Upper lobe of left lung (tissue), 6 donors: ENCODE measurements around the gene SDC3. TPM values are rescaled to one million over a fixed set of nuclear protein-coding genes. Genes with fewer than 3 reads are reported as not detected.
"Not testable (repeated sequence)": the region's sequence is repeated elsewhere in the genome, so short reads cannot be mapped to it uniquely, and the experiment has no call there.

Experiments used
- ATAC-seq, 2 donors: fragments of 200-7000 bp; cut with Tn5 transposase; one replicate each; pipeline ENCODE4 v1.9.1; 2022; ENCODE audit warnings: mild to moderate bottlenecking in 2 of 2, moderate library complexity in 2 of 2; ENCODE audit not compliant: low FRiP score in 2 of 2
- DNase-seq, 2 donors: peaks; one replicate each; pipeline ENCODE4 v3.0.0-alpha.2; 2019 to 2020
- H3K27ac ChIP-seq, 4 donors: fragments of 200-600 bp; sonication (generic); one replicate each; pipeline ENCODE4 v1.5.1; 2016 to 2019
- H3K27me3 ChIP-seq, 4 donors: fragments of 200-600 bp; sonication (generic); one replicate each; pipeline ENCODE4 v1.5.1; 2017 to 2019
- H3K36me3 ChIP-seq, 4 donors: fragments of 200-600 bp; sonication (generic); one replicate each; pipeline ENCODE4 v1.5.1; 2016 to 2019
- H3K4me1 ChIP-seq, 4 donors: fragments of 200-600 bp; sonication (generic); one replicate each; pipeline ENCODE4 v1.5.1; 2018 to 2019
- H3K4me3 ChIP-seq, 4 donors: fragments of 200-600 bp; sonication (generic); one replicate each; pipeline ENCODE4 v1.5.1; 2017 to 2019; ENCODE audit warnings: mild to moderate bottlenecking in 2 of 4, moderate library complexity in 1 of 4
- H3K9me3 ChIP-seq, 4 donors: fragments of 200-600 bp; sonication (generic); one replicate each; pipeline ENCODE4 v1.5.1; 2018 to 2019
- EP300 ChIP-seq, 4 donors: sonication (generic); formaldehyde crosslinking; IDR thresholded peaks; one replicate each; pipeline ENCODE4 v1.5.1; 2017; ENCODE audit warnings: antibody characterized with exemption in 4 of 4, control low read depth in 2 of 4
- POLR2A ChIP-seq, 4 donors: fragments of 450-650 bp; IDR thresholded peaks; one replicate each; pipeline ENCODE4 v1.5.1; 2016 to 2017; ENCODE audit warnings: antibody characterized with exemption in 4 of 4, mild to moderate bottlenecking in 2 of 4
- POLR2AphosphoS5 ChIP-seq, 2 donors: sonication (generic); formaldehyde crosslinking; IDR thresholded peaks; one replicate each; pipeline ENCODE4 v1.5.1; 2017; ENCODE audit warnings: antibody characterized with exemption in 2 of 2
- WGBS, 2 donors: methylation state at CpG; one replicate each; pipeline ENCODE4 v1.1.5; 2017 to 2018; 5-methylcytosine and 5-hydroxymethylcytosine counted together
- total RNA-seq, 6 donors: library from RNA; depleted of rRNA in 4 of 6; stranded (reverse); fragments of >200 nt in 4 of 6; gene quantifications; one replicate each; pipeline versions ENCODE4 v1.1.0 to v1.2.1, GENCODE V29; 2016 to 2021
- TF ChIP-seq, protein P1 (sequence below), 6 experiments: fragments of 450-650 bp in 4 of 6; fragments of 200-600 bp in 2 of 6; sonication (generic) in 2 of 6; IDR thresholded peaks; one replicate each; pipeline ENCODE4 v1.5.1; 2016 to 2019; ENCODE audit warnings: antibody characterized with exemption in 6 of 6
- donor health status: DM: no; HTN: no; CAD: no; lungs with moderate emphysema.
- donor health status: DM: no; HTN: yes; CAD: no; lungs with severe emphysema.

SDC3 gene
- total RNA-seq, 6 donors from 2014 or later, result 15.8 to 65.8 (median 30.1) TPM

- peak in 1 of 2 donors; percentile 32 for ATAC-seq
- TF ChIP-seq, protein P1, sequence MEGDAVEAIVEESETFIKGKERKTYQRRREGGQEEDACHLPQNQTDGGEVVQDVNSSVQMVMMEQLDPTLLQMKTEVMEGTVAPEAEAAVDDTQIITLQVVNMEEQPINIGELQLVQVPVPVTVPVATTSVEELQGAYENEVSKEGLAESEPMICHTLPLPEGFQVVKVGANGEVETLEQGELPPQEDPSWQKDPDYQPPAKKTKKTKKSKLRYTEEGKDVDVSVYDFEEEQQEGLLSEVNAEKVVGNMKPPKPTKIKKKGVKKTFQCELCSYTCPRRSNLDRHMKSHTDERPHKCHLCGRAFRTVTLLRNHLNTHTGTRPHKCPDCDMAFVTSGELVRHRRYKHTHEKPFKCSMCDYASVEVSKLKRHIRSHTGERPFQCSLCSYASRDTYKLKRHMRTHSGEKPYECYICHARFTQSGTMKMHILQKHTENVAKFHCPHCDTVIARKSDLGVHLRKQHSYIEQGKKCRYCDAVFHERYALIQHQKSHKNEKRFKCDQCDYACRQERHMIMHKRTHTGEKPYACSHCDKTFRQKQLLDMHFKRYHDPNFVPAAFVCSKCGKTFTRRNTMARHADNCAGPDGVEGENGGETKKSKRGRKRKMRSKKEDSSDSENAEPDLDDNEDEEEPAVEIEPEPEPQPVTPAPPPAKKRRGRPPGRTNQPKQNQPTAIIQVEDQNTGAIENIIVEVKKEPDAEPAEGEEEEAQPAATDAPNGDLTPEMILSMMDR (IDR thresholded peaks at IDR 0.05), result no peak
- TF ChIP-seq POLR2AphosphoS5 (IDR thresholded peaks at IDR 0.05) (no peak), EP300 (IDR thresholded peaks at IDR 0.05) (no peak), POLR2A (IDR thresholded peaks at IDR 0.05) (no peak)
- no peak for DNase-seq
- WGBS, 2 donors, result 76 to 91% methylated on average over 9 of the region's 9 CpGs
- peaks cover 0 to 6% (median 0%) of the 10 kb centered on the region in 4 donors for H3K9me3 ChIP-seq
- H3K36me3 ChIP-seq, result peaks cover 0 to 33% (median 17%) of the 10 kb centered on the region in 4 donors
- H3K27ac ChIP-seq, result no peak overlapping the region
- H3K4me3 ChIP-seq, result no peak overlapping the region
- H3K4me1 ChIP-seq, result peaks cover 3 to 7% (median 6%) of the 10 kb centered on the region in 4 donors
- no peaks in the 10 kb centered on the region for H3K27me3 ChIP-seq
Observed at GRCh38 chr1:30872033-30872947, 36.3 kb downstream of the SDC3 start.

DNA sequence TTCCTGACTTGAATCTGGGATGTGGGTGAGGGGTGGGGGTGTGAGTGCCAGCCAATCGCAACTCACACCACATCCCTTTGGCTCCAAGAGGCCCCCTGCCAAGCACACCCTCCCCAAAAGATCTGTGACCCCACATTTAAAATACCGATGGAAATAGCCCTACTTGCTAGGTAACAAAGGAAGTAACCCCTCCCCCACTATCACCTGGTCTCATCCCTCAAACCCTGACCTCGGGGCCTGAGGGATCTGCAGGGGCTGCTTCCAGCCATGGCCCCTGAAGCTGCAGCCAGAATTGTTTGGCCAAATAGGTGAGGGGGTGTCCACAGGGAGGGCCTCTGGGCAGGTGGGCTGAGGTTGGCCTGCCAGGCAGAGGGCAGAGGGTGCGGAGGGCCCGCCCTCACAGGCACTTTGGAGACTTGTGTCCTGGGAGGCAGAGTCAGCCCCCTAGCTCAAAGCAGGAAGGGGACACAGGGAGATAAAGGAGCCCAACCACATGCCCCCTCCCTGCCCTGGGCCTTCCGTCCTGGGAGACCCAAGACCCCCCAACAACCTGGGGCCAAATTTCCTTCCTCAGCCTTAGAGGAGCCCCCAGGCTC lies 37.2 kb downstream of the SDC3 start:
- no peak for ATAC-seq
- no peak for DNase-seq
- no peaks in the 10 kb centered on the region for H3K27me3 ChIP-seq
- no peak overlapping the region for H3K4me3 ChIP-seq
- no peak overlapping the region for H3K27ac ChIP-seq
- peaks cover 0 to 33% (median 17%) of the 10 kb centered on the region in 4 donors for H3K36me3 ChIP-seq
- peaks cover 0 to 3% (median 0%) of the 10 kb centered on the region in 4 donors for H3K4me1 ChIP-seq
- H3K9me3 ChIP-seq, result peaks cover 0 to 6% (median 0%) of the 10 kb centered on the region in 4 donors
- 86 to 94% methylated on average over 4 to 6 of the region's 6 CpGs for whole genome bisulfite sequencing, 2 donors
- TF ChIP-seq POLR2A (IDR thresholded peaks at IDR 0.05), result no peak

DNA sequence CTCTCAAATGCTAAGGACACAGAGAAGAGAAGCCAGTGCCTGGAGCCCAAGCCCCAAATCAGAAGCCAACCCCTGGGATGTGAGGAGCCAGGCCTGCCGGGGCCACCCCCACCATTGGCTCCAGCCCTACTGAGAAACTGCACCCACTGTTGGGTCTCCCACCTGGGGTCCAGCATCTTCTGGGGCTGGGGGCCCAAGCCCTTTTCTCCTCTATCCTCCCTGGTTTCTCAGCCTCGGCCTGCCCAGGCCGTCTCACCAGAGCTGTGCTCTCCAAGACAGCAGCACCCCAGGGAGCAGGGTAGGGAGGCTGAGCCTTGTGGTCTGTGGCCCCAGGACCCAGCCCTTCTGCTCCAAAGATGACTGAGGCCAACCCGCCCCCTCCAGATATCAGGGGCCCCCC lies 37.9 kb downstream of the SDC3 start:
- Histone ChIP-seq H3K9me3 (peaks cover 0 to 6% (median 0%) of the 10 kb centered on the region in 4 donors), H3K36me3 (peaks cover 0 to 30% (median 17%) of the 10 kb centered on the region in 4 donors), H3K27ac (no peak overlapping the region), H3K27me3 (no peaks in the 10 kb centered on the region), H3K4me3 (no peak overlapping the region), H3K4me1 (peaks cover 0 to 4% (median 0%) of the 10 kb centered on the region in 4 donors)
- no peak for DNase-seq
- no peak for ATAC-seq
- TF ChIP-seq POLR2AphosphoS5 (IDR thresholded peaks at IDR 0.05), result no peak
- 83 to 98% methylated on average over 2 to 4 of the region's 4 CpGs for WGBS, 2 donors

DNA sequence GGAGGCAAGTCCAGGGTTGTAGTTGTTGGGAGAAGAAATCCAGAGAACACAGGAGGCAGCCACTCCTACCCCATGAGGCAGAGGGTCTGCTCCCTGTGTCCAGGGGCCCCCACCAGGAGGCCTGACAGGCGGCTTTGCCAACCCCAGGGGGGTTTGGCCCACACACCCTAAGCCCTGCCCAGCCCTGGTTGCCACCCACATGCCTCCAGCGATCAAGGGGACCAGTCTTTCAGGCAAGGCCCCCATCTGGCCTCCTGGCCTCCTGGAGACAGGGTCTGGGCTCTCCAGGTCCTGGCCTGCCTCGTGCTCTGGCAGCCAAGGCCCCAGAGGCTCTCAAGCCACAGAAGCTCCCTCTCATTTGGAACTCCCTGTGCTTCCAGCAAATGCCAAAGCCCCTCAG lies 38.5 kb downstream of the SDC3 start:
- no peak for ATAC-seq
- WGBS, 2 donors, result 93% methylated on average over 3 of the region's 3 CpGs; no CpG with 5 or more reads in 1 of the 2 donors
- H3K36me3 ChIP-seq, result peaks cover 0 to 29% (median 17%) of the 10 kb centered on the region in 4 donors

GRCh38 chr1:30868833-30869435 lies 39.6 kb downstream of the SDC3 start:
- H3K36me3 ChIP-seq, result peaks cover 0 to 23% (median 14%) of the 10 kb centered on the region in 4 donors
- TF ChIP-seq EP300 (IDR thresholded peaks at IDR 0.05) (no peak), POLR2AphosphoS5 (IDR thresholded peaks at IDR 0.05) (no peak)
- TF ChIP-seq, protein P1 (IDR thresholded peaks at IDR 0.05), result no peak
- no peak for DNase-seq

More for the DNA sequence above, 38.5 kb downstream of the SDC3 start:
- no peak for DNase-seq
- Histone ChIP-seq H3K27ac (no peak overlapping the region), H3K4me1 (peaks cover 0 to 4% (median 0%) of the 10 kb centered on the region in 4 donors), H3K9me3 (peaks cover 0 to 6% (median 0%) of the 10 kb centered on the region in 4 donors), H3K4me3 (no peak overlapping the region), H3K27me3 (no peaks in the 10 kb centered on the region)
- no peak for TF ChIP-seq POLR2AphosphoS5 (IDR thresholded peaks at IDR 0.05)
- no peak for TF ChIP-seq EP300 (IDR thresholded peaks at IDR 0.05)
- TF ChIP-seq POLR2A (IDR thresholded peaks at IDR 0.05), result no peak
- TF ChIP-seq, protein P1 (IDR thresholded peaks at IDR 0.05), result no peak

DNA sequence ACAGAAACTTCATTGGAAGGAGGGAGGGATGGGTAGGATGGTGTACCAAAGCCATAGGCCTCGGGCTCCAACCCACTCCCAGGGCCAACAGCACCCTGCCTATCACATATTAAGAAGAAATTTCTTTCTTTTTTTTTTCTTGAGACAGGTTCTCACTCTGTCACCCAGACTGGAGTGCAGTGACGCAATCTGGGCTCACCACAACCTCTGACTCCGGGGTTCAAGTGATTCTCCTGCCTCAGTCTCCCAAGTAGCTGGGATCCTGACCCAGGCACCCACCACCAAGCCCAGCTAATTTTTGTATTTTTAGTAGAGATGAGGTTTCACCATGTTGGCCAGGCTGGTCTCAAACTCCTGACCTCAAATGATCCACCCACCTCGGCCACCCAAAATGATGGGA lies 40.5 kb downstream of the SDC3 start:
- not testable (repeated sequence) for H3K4me1 ChIP-seq, ATAC-seq, H3K27me3 ChIP-seq, H3K27ac ChIP-seq, H3K4me3 ChIP-seq, DNase-seq, H3K9me3 ChIP-seq
- 82 to 86% methylated on average over 4 of the region's 4 CpGs for whole genome bisulfite sequencing, 2 donors
- H3K36me3 ChIP-seq, result peaks cover 0 to 14% (median 9%) of the 10 kb centered on the region in 4 donors

More at GRCh38 chr1:30868833-30869435, 39.6 kb downstream of the SDC3 start:
- Histone ChIP-seq H3K9me3 (peaks cover 0 to 6% (median 0%) of the 10 kb centered on the region in 4 donors), H3K27ac (no peak overlapping the region), H3K27me3 (no peaks in the 10 kb centered on the region), H3K4me1 (peaks cover 0 to 4% (median 0%) of the 10 kb centered on the region in 4 donors), H3K4me3 (no peak overlapping the region)
- 65 to 81% methylated on average over 13 of the region's 13 CpGs for WGBS, 2 donors
- ATAC-seq, result no peak
